Activated CD4-positive, alpha-beta T cell treated with anti-CD3 and anti-CD28 coated beads, Interleukin-2, amount 50 U/mL, for 24 hours (primary cell): ENCODE data around the gene BSG.
A peak's percentile ranks its signal among the peaks of the same experiment; 100 is the strongest.

Experiments used
- DNase-seq, 2 donors: peaks; one replicate each; pipeline ENCODE4 v3.0.0-alpha.2; 2020; ENCODE audit warnings: low read depth in 1 of 2, low spot score in 1 of 2

The BSG gene

DNA sequence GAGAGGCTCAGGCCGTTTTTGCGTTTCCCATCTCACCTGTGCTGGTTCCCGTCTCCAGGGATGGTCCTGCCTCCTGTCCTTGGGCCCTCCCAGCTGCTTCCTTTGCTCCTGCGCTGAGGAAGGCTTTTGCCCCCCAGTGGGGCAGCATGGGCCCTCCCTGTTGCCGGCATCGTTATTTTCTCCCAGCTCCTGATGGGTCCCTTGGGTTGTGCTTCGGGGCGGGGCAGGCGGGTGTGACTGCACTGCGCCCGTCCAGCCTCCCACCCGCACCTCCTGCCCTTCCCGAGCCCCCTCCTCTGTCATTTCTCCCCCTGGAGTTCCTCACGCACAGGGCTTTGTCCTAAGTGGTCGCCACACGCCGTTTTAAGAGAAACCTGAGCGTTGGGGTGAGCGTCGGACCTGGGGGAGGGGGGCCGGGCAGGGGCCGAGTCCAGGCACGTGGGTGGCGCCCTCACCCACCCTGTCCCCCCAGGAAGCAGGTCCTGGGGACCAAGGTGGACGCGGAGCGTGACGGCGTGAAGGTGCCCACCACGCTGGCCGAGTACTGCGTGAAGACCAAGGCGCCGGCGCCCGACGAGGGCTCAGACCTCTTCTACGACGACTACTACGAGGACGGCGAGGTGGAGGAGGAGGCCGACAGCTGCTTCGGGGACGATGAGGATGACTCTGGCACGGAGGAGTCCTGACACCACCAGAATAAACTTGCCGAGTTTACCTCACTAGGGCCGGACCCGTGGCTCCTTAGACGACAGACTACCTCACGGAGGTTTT lies 31.3 kb upstream of the BSG start:
- no peak for DNase-seq

DNA sequence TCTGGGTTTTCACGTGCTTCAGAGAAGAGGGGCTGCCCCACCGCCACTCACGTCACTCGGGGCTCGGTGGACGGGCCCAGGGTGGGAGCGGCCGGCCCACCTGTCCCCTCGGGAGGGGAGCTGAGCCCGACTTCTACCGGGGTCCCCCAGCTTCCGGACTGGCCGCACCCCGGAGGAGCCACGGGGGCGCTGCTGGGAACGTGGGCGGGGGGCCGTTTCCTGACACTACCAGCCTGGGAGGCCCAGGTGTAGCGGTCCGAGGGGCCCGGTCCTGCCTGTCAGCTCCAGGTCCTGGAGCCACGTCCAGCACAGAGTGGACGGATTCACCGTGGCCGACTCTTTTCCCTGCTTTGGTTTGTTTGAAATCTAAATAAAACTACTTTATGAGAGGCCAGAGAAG lies 30.7 kb upstream of the BSG start:
- DNase-seq: no peak

DNA sequence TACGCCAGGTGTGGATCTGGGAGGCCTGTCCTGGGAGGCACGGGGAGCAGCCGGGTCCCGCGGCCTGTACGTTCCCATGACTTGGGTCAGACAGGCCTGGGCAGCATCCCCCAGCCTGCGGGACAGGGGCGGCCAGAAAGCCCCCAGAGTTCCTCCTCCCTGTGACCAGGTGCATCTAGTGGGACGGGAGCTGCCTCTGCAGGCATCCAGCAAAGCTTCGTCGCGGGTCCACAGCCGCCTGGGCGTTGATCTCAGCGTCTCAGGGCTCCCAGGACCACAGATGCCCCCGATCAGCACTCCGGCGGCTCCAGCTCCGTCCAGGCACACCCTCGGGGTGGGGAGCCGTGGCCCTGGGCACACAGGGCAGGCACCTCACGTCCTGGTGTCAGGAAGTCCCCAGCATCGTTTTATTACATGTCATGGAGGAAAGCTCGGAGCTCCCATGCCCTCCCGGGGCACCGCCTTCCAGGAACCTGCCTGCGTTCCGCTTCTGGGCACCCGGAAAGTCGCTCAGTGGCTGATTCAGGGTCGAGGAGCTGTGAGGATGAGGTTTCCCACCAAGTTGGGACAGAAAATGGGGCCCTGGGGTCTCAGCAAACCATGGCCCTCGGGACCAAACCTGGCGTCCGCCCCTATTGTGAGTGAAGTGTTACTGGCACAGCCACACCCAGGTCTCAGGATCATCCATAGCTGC lies 30.1 kb upstream of the BSG start:
- no peak for DNase-seq

DNA sequence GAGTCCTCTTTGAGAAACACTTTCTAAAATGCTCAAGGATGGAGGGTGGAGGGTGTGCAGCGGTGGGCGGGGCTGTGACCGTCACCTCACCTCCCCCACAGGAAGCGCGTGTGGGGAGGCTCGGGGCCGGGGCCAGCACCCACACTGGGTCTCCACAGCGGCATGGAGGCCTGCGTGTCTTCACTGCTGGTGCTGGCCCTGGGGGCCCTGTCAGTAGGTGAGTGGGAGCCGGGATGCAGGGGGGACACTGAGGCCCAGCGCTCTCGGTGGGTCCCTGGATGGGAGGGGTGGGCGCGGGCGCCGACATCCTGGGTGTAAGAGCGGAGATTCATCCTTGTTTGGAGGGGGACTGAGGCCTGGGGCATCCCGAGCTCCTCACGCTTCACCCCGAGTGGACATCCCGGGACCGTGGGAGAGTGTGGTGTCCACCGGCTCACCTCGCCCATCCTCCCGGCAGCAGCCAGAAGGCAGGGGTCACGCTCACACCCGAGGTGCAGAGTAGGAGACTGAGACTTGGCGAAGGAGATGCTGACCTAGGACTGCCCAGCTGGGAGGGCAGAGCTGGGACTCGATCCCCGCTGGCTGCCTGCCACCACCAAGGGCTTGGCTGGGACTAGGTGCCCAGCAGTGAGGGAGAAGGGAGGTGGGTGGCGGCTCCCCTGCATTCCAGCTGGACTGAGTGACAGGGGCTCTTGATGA lies 28.3 kb upstream of the BSG start, which contains the start of gene GZMM:
Gene GZMM (plus strand): TSS at position 144 of the 699 bp plus-strand sequence. CDS start 19 bp downstream, at position 163.
- DNase-seq: peak; percentile 33 to 55

DNA sequence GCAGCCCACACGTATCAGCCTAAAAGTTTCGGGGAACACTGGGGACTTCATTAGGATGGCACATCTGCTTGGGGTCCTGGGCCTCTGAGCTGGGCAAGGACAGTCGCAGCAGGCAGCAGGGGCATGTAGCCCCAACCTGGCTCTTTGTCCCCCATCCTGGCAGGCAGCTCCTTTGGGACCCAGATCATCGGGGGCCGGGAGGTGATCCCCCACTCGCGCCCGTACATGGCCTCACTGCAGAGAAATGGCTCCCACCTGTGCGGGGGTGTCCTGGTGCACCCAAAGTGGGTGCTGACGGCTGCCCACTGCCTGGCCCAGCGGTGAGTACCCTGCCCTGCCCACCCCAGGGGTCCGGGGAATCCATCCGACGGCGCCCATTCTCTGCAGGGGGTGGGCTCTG lies 25.3 kb upstream of the BSG start:
- no peak for DNase-seq

DNA sequence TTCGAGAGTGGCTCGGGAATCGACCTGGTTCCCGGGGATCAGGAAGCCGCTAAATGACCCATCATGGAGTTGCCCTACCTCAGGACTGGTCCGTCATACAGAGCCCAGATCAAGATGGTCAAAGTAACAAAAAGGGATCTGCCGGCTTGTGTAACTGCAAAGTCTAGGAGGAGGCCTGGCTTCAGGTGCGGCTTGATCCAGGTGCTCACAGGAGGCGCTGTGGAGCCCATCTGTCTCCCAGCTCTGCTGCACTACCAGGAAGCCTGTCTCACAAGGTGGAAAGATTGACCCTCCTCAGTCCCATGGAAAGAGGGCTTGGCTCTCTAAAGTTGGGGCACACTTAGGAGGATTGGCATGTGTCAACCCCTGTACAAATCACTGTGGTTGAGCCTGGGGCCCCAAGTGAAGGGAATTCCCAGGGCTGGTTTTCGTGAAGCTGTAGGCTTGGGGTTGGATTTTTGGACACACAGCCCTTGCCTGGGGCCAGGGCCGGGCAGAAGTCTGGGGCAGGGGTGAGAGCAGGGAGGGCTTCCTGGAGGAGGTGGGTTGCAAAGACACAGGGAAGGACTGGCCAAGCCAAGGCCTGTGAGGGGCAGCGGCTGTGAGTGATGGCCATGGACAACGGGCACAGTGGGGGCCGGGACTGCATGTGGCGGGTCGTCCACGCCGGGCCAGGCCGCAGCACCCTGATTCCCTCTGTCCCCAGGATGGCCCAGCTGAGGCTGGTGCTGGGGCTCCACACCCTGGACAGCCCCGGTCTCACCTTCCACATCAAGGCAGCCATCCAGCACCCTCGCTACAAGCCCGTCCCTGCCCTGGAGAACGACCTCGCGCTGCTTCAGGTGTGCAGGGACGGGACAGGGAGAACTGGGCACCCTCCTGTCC lies 24.3 kb upstream of the BSG start:
- no peak for DNase-seq

DNA sequence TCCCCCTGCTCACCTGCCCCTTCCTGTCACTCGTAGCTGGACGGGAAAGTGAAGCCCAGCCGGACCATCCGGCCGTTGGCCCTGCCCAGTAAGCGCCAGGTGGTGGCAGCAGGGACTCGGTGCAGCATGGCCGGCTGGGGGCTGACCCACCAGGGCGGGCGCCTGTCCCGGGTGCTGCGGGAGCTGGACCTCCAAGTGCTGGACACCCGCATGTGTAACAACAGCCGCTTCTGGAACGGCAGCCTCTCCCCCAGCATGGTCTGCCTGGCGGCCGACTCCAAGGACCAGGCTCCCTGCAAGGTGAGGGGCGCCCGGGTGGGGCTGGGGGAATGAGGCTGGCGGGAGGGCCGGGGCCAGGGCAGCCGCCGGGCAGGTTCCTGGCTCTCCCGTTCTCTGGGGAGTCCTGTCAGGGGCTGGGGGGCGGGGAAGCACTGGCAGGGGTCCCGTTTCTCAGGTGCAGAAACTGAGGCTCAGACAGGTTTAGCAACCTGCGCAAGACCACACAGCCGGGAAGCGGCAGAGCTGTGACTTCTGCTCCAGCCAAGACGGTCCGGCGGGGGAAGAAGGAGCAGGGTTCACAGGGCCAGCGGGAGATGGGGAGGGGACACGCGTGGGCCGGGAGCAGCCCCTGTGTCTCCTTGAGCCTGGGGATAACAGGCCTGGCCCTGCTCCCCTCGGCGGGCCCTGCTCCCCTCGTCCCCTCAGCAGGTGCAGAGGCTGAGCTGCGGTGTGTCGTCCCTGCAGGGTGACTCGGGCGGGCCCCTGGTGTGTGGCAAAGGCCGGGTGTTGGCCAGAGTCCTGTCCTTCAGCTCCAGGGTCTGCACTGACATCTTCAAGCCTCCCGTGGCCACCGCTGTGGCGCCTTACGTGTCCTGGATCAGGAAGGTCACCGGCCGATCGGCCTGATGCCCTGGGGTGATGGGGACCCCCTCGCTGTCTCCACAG lies 23.2 kb upstream of the BSG start:
- DNase-seq: no peak

DNA sequence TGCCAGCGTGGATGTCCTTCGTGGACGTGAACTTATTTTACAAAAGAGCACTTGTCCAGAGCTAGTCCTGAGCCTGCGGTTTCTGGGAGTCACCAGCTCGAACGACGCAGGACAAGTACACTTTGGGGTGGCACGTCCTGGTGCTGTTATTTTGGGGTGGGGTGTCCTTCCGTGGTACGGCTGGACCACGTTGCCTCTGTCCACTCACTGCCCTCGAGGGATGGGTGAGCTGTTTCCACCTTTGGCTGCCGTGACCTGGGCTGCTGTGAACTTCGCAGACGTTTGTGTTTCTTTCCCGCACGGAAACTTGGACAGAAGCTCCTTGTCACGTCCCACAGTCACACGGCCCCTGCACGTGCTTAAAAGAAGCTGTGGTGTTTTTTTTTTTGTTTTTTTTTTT lies 17.6 kb upstream of the BSG start:
- no peak for DNase-seq

DNA sequence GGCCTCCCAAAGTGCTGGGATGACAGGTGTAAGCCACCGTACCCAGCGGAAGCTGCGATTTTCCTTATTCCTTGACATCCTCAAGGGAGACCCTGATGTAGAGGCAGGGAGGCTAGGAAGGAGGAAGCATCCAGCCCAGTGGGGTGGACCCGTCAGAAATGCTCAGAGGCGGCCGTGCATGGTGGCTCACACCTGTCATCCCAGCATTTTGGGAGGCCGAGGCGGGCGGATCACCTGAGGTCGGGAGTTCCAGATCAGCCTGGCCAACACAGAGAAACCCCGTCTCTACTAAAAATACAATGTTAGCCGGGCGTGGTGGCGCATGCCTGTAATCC lies 17.0 kb upstream of the BSG start:
- no peak for DNase-seq

DNA sequence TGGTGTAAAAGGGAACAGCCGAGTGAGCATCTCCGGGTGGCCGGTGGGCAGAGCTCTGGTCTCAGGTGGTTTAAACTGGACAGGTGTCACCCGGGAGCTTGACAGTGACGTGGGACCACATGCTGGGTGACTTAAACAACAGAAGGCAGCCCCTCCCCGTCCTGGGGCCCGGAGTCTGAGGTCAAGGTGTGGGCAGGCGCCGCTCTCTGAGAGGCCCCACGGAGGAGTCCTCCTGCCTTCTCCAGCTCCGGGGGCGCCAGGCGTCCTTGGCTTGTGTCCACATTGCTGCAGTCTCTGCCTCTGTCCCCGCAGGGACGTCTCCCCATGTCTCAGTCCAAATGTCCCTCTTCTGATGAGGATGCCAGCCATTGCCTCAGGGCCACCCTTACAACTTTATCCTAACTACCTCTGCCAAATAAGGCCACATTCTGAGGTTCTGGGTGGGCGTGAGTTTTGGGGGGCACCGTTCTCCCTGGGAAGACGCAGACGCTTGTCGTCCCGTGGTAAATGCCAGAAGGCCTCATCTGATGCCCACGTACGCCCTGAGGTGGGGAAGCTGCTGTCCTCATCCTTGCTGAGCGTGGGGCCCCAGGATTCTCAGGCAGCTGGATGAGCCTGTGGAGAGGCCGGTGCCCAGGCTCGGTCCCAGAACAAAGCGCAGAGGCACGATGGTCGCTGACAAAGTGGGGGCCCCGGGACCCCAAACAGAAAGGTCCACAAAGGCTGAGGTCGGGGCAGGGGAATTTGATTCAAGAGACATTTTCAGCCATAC lies 15.6 kb upstream of the BSG start:
- DNase-seq: no peak

DNA sequence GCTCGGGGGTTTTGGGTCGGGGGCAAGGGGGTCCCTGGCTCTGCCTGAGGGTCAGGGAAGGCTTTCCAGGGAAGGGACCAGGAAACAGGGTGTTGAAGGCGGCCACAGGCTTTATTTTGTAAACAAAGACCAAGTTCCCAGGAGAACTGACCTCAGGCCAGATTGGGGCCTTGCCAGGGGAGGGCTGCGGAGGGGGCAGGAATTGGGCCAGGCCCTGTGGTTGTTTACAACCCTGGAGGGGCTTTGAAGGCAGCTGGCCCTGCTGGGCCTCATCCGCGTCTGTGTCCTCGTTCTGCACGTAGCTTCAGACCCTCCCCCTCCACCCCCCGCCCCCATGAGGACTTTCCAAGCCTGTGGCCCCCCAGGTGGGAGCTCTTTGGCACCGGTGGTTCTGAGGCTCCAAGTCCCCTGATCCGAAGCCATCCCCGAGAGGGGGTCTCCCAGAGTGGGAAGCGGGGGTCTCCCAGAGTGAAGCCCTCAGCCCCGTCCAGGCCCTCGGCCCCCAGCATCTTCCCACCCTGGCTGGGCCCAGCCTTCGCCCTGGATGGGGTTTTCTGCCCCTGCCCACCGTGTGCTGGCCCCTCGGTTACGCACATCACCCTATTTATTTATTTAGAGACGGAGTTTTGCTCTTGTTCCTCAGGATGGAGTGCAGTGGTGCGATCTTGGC lies 13.5 kb upstream of the BSG start:
- no peak for DNase-seq

DNA sequence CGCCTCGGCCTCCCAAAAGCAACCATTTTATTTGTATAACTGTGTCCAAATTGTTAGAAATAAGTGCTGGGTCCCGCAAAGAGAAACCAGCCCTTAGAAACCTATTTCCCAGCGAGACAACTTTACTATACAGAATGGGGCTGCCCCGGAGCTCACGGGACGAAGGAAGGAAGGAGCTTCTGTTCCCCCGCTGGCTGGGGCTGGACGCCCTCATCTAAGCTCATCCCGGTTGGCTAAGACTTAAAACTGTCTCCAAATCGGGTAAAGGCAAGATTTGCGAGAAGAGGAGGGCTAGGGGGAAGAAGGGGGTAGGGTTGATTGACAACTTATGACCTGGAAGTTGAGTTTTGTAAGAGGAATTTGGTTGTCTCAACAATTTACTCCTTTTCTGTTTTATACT lies 12.3 kb upstream of the BSG start:
- no peak for DNase-seq

DNA sequence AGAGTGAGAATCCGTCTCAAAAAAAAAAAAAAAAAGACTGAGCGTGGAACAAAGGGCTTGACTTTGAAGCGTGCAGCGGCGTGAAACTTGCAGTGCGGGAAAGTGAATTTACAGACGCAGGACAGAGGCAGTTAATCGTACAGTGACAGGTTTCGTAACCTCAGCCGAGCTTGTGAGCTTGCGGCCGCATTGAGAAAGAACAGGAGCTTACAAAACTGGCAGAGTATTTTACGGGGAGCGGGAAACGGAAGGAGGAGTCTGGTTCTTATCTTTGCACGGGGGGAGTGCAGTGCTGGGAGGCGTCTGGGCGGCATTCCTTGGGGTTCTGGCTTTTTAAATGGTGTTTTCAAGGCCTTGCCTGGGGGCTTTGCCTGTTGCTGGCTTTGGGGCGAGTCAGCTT lies 6.0 kb upstream of the BSG start:
- DNase-seq: no peak

DNA sequence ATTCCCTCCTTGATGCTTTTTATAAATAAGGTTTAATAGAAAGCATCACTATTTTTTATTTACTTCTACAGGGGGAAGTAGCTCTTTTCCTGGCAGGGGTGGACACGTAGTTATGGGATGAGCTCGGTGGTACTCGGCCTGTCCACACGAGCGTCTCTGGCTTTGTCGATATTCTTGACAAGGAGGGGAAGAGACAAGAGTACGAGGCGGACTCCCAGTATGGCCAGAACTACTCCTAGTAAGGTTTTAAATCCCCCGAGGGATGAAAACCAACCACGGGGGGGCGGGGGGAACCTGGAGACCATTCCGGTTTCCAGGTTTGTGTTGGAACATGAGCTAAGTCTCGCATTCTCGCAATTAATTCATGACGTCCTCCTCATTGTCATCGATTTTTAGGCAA lies 5.6 kb upstream of the BSG start:
- DNase-seq: no peak

DNA sequence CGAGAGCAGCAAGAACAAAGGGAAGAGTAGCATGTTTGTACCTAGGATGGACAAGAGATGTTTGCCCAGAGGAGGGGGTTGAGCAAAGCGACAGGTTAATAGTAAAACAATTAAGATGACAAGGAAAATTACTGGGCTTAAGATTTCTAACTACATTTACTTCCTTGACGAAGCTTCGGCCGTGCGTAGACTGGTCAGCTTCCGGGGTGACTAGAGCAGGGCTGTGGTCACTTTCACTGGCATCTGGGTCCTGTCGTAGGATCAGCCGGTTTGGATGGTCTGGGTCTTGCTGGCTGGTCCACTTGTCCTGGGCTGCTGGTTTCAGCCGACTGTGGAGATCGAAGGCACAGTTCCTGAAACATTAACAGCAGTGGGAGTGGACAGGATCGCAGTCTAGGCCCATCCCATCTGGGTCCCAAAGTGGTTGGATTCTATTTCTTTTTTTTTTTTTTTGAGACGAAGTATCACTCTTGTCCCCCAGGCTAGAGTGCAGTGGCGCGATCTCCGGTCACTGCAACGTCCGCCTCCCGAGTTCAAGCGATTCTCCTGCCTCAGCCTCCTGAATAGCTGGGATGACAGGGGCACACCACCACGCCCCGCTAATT lies 5.0 kb upstream of the BSG start:
- no peak for DNase-seq

DNA sequence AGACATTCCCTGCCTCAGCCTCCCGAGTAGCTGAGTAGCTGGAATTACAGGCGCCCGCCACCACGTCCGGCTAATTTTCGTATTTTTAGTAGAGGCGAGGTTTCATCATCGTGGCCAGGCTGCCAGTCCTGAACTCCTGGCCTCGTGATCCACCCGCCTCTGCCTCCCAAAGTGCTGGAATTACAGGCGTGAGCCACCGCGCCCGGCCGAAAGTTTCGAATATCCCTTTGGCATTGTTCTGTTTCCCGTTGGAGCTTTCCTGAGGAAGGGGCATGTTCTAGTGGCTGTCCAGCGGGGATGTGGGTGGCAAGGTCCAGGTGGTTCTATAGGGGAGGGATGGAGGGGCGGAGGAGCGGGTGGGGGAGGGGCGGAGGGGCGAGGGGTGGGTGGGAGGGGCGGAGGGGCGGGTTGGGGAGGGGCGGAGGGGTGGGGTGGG lies 2.1 kb upstream of the BSG start:
- DNase-seq: no peak

DNA sequence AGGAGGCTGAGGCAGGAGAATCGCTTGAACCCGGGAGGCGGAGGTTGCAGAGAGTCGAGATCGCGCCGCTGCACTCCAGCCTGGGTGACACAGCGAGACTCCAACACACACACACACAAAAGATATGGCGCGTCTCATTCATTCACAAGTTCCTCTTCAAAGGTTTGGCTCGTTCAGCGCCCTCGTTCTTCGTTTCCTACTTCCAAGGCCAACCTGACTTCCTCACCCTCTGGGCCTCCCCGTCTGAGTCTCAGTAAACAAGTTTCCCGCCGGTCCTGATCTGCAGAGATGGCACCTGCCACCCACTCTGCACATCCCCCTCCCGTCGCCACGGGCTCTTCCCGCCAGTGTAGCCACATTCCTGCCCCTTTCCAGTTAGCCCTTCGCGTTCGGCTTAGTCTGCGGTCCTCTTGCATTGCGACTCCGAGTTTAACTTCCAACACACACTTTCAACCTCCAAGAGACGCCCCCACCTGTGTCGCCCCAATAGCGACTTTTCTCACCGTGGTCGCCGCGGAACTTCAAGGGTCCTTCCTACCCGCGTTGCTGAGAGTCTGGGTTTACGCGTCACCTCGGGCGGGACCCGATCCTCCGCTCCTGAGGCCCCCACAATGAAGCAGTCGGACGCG lies 1.3 kb upstream of the BSG start:
- DNase-seq: peak in 1 of 2 donors; percentile 31

DNA sequence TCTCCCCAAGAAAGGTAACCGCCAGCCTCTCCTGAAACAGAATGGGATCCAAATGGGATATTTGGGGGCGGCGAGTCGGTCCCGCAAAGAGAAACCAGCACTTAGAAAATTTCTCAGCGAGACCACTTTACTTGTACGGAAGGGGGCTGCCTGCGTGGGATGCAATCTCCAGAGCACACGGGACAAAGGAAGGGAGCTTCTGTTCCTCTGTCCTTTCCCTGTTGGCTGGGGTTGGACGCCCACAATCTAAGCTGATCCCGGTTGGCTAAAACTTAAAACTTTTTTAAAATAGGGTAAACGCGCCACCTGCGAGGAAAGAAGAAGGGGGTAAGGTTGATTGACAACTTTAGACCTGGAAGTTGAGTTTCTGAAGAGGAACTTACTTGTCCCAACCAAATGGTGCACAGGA lies 826 bp upstream of the BSG start:
- no peak for DNase-seq
